ENCODE data around the gene PPP1R11.

DNA sequence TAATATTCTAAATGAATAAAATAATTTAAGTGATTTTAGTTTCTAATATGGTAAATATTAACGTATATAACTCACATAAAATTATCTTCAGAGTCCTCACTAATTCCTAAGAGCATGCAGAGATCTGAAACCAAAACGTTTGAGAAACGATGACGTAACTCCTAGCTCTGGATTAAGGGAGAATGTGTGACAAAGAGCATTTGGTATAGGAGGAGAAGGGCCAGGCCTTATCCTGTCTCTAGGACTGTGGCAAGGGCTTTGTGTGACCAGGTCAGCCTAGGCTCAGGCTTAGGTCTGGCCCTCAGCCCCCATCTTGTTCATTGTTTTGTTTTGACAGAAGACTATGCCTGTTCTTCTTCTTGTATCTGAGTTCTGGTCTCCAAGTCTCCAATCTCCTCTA, 25.2 kb upstream of the PPP1R11 start:
- TF ChIP-seq, protein P1, sequence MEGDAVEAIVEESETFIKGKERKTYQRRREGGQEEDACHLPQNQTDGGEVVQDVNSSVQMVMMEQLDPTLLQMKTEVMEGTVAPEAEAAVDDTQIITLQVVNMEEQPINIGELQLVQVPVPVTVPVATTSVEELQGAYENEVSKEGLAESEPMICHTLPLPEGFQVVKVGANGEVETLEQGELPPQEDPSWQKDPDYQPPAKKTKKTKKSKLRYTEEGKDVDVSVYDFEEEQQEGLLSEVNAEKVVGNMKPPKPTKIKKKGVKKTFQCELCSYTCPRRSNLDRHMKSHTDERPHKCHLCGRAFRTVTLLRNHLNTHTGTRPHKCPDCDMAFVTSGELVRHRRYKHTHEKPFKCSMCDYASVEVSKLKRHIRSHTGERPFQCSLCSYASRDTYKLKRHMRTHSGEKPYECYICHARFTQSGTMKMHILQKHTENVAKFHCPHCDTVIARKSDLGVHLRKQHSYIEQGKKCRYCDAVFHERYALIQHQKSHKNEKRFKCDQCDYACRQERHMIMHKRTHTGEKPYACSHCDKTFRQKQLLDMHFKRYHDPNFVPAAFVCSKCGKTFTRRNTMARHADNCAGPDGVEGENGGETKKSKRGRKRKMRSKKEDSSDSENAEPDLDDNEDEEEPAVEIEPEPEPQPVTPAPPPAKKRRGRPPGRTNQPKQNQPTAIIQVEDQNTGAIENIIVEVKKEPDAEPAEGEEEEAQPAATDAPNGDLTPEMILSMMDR (IDR thresholded peaks at IDR 0.05; ENCODE audit: low read depth, low read length) = no peak
- no peak for TF ChIP-seq EZH2phosphoT487 (IDR thresholded peaks at IDR 0.05; ENCODE audit: low read depth)

Data from OCI-LY3 (cell line).